ENCODE results near the gene PRR5L.

DNA sequence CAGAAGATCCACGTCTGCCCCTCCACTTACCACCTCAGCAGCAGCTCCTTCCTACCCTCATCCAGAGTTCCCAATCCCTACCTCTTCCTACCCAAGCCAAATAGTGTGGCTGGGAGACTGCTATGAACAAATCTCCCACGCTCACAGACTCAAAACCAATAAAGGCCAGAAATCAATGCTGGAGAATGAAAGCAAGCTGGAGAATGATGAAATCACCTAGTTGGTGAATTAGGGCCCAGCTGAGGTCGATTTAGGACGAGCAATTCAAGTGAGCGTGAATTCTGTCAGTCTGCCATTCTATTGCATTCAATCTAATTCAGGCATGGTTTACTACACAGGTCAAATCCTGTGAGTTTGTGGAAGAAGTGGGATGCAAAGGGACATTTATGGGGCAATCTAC is 29.3 kb upstream of the PRR5L start:
- TF ChIP-seq, protein P1, sequence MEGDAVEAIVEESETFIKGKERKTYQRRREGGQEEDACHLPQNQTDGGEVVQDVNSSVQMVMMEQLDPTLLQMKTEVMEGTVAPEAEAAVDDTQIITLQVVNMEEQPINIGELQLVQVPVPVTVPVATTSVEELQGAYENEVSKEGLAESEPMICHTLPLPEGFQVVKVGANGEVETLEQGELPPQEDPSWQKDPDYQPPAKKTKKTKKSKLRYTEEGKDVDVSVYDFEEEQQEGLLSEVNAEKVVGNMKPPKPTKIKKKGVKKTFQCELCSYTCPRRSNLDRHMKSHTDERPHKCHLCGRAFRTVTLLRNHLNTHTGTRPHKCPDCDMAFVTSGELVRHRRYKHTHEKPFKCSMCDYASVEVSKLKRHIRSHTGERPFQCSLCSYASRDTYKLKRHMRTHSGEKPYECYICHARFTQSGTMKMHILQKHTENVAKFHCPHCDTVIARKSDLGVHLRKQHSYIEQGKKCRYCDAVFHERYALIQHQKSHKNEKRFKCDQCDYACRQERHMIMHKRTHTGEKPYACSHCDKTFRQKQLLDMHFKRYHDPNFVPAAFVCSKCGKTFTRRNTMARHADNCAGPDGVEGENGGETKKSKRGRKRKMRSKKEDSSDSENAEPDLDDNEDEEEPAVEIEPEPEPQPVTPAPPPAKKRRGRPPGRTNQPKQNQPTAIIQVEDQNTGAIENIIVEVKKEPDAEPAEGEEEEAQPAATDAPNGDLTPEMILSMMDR (IDR thresholded peaks at IDR 0.05; ENCODE audit: low read depth, low read length): no peak
- TF ChIP-seq EZH2phosphoT487 (IDR thresholded peaks at IDR 0.05; ENCODE audit: low read depth): no peak
